Keratinocyte (primary cell): ENCODE results near the gene LRP1B. TPM values are rescaled to one million over a fixed set of nuclear protein-coding genes. Genes with fewer than 3 reads are reported as not detected.

Experiments
- DNase-seq: peaks from one replicate; pipeline ENCODE4 v3.0.0-alpha.2; 2011; ENCODE audit warnings: low read depth, missing footprints, low spot score
- FAIRE-seq: peaks from 2 replicates; lab custom pipeline; 2011; peaks lifted over from hg19 to GRCh38; lab: Jason Lieb, UNC
- H2AFZ ChIP-seq: 2 replicates; pipeline ENCODE4 v1.6.0; 2012; ENCODE audit warnings: low read length, control low read depth, inconsistent platforms; ENCODE audit not compliant: control insufficient read depth
- H3K27ac ChIP-seq: 2 replicates; pipeline ENCODE4 v1.5.1; 2011; ENCODE audit warnings: low read length; ENCODE audit not compliant: control insufficient read depth, insufficient read depth
- H3K27me3 ChIP-seq: 3 replicates; pipeline ENCODE4 v1.6.0; 2011; ENCODE audit warnings: low read length; ENCODE audit not compliant: control insufficient read depth, insufficient read depth; ENCODE audit errors: extremely low read depth
- H3K36me3 ChIP-seq, 2 experiments: 2 replicates in 1 of 2; 3 replicates in 1 of 2; pipeline ENCODE4 v1.5.1; 2011; ENCODE audit warnings: low read length in 2 of 2, mild to moderate bottlenecking in 1 of 2; ENCODE audit not compliant: control insufficient read depth in 2 of 2, insufficient read depth in 2 of 2; ENCODE audit errors: extremely low read depth in 1 of 2
- H3K4me1 ChIP-seq: 3 replicates; pipeline ENCODE4 v1.5.1; 2011; ENCODE audit warnings: low read length; ENCODE audit not compliant: control insufficient read depth, insufficient read depth; ENCODE audit errors: extremely low read depth
- H3K4me2 ChIP-seq: 3 replicates; pipeline ENCODE4 v1.6.0; 2011; ENCODE audit warnings: low read depth, low read length; ENCODE audit not compliant: control insufficient read depth, insufficient read depth; ENCODE audit errors: extremely low read depth
- H3K4me3 ChIP-seq, 3 experiments: fragments of 200-600 bp in 1 of 3; sonication (generic) in 1 of 3; 2 replicates in 2 of 3; 3 replicates in 1 of 3; pipeline ENCODE4 v1.5.1; 2011 to 2016; ENCODE audit warnings: low read length in 3 of 3, mild to moderate bottlenecking in 3 of 3, control low read depth in 2 of 3, inconsistent platforms in 1 of 3, low read depth in 1 of 3, mixed read lengths in 1 of 3, mixed run types in 1 of 3, moderate library complexity in 1 of 3; ENCODE audit not compliant: control insufficient read depth in 2 of 3, insufficient read depth in 2 of 3; ENCODE audit errors: extremely low read depth in 1 of 3
- H3K79me2 ChIP-seq: 2 replicates; pipeline ENCODE4 v1.6.0; 2012; ENCODE audit warnings: low read length; ENCODE audit not compliant: control insufficient read depth, insufficient read depth
- H3K9ac ChIP-seq: 3 replicates; pipeline ENCODE4 v1.6.0; 2011; ENCODE audit warnings: low read length; ENCODE audit not compliant: control insufficient read depth, insufficient read depth; ENCODE audit errors: extremely low read depth
- H3K9me1 ChIP-seq: 3 replicates; pipeline ENCODE4 v1.6.0; 2011; ENCODE audit warnings: low read length; ENCODE audit not compliant: control insufficient read depth, insufficient read depth; ENCODE audit errors: extremely low read depth
- H3K9me3 ChIP-seq: 2 replicates; pipeline ENCODE4 v1.5.1; 2012; ENCODE audit warnings: low read depth, low read length; ENCODE audit not compliant: control insufficient read depth
- H4K20me1 ChIP-seq: 3 replicates; pipeline ENCODE4 v1.6.0; 2011; ENCODE audit warnings: low read length; ENCODE audit not compliant: control insufficient read depth, insufficient read depth; ENCODE audit errors: extremely low read depth
- CTCF ChIP-seq, 3 experiments: IDR thresholded peaks in 1 of 3; conservative IDR thresholded peaks in 1 of 3; optimal IDR thresholded peaks in 1 of 3; 2 replicates in 2 of 3; 3 replicates in 1 of 3; pipeline versions ENCODE3 to v1.5.1; 2011; ENCODE audit warnings: low read length in 3 of 3, mild to moderate bottlenecking in 3 of 3, moderate library complexity in 2 of 3, control low read depth in 1 of 3, inconsistent platforms in 1 of 3; ENCODE audit not compliant: insufficient read depth in 2 of 3; ENCODE audit errors: extremely low read depth in 1 of 3
- EZH2 ChIP-seq: IDR thresholded peaks from one replicate; pipeline ENCODE4 v1.6.1; 2012; ENCODE audit warnings: inconsistent platforms, mild to moderate bottlenecking, low read length, moderate library complexity
- dilution Hi-C: fragments of 300-500 bp; cut with MboI; formaldehyde crosslinking; loops from one replicate; pipeline ENCODE4 v1.7.0; 2020; ENCODE audit warnings: low sequenced_read_pairs; ENCODE audit not compliant: extremely low pct_ligation_motif_present
- polyA plus RNA-seq, 5 experiments: library from polyadenylated mRNA; depleted of rRNA in 3 of 5; stranded (reverse) in 3 of 5; stranded (forward) in 1 of 5; unstranded in 1 of 5; fragments of >200 nt; gene quantifications; 1 replicate in 1 of 5; 2 replicates in 3 of 5; 3 replicates in 1 of 5; pipeline versions ENCODE4 v1.2.1 to v1.2.3, GENCODE V29; 2011 to 2012; ENCODE audit warnings: missing spikeins in 2 of 5, low read depth in 1 of 5, low replicate concordance in 1 of 5

Gene LRP1B
- polyA plus RNA-seq, 1 donor (not counting 4 experiments of a cell fraction or from before 2014, with no cell fraction given), result not detected

- H3K27me3 ChIP-seq, result no peaks in the 10 kb centered on the region
- dilution Hi-C loops, result no loop called here
- no peaks in the 10 kb centered on the region for H3K4me1 ChIP-seq
- H3K9me3 ChIP-seq, result no peaks in the 10 kb centered on the region
- no peaks in the 10 kb centered on the region for H3K79me2 ChIP-seq
- no peak for TF ChIP-seq EZH2
- no peaks in the 10 kb centered on the region for H3K36me3 ChIP-seq
- H3K4me3 ChIP-seq, result no peak overlapping the region
- H2AFZ ChIP-seq, result no peak overlapping the region
- no peaks in the 10 kb centered on the region for H3K9me1 ChIP-seq
- no peak overlapping the region for H3K4me2 ChIP-seq
- DNase-seq (no peak), FAIRE-seq (no peak)
- no peaks in the 10 kb centered on the region for H4K20me1 ChIP-seq
- no peak overlapping the region for H3K9ac ChIP-seq
- no peak overlapping the region for H3K27ac ChIP-seq
Observed at GRCh38 chr2:140353541-140353940, 1777.3 kb downstream of the LRP1B start.

- dilution Hi-C loops, result no loop called here
- Histone ChIP-seq H3K27me3 (no peaks in the 10 kb centered on the region), H3K4me1 (no peaks in the 10 kb centered on the region), H2AFZ (no peak overlapping the region), H3K9ac (no peak overlapping the region), H3K9me1 (no peaks in the 10 kb centered on the region), H3K36me3 (no peaks in the 10 kb centered on the region), H4K20me1 (no peaks in the 10 kb centered on the region), H3K27ac (no peak overlapping the region), H3K4me2 (no peak overlapping the region), H3K79me2 (no peaks in the 10 kb centered on the region), H3K4me3 (no peak overlapping the region), H3K9me3 (no peaks in the 10 kb centered on the region)
- no peak for DNase-seq
- FAIRE-seq, result no peak
- no peak for TF ChIP-seq CTCF (optimal IDR thresholded peaks at IDR 0.05 in 1 of 3, IDR thresholded peaks at IDR 0.05 in 1 of 3, conservative IDR thresholded peaks at IDR 0.05 in 1 of 3; ENCODE audit: extremely low read depth in 1 of 3, insufficient read depth in 2 of 3, low read length in 3 of 3)
- no peak for TF ChIP-seq EZH2
Observed at GRCh38 chr2:140351692-140352091, 1779.1 kb downstream of the LRP1B start.

- H4K20me1 ChIP-seq, result no peaks in the 10 kb centered on the region
- no peaks in the 10 kb centered on the region for H3K9me1 ChIP-seq
- no peaks in the 10 kb centered on the region for H3K9me3 ChIP-seq
- no peak for FAIRE-seq
- H2AFZ ChIP-seq, result no peak overlapping the region
- no peak overlapping the region for H3K9ac ChIP-seq
- H3K4me3 ChIP-seq, result no peak overlapping the region
- no peak for DNase-seq
- H3K4me2 ChIP-seq, result no peak overlapping the region
- no peaks in the 10 kb centered on the region for H3K4me1 ChIP-seq
- no peaks in the 10 kb centered on the region for H3K27me3 ChIP-seq
- dilution Hi-C loops, result no loop called here
- H3K36me3 ChIP-seq, result no peaks in the 10 kb centered on the region
- TF ChIP-seq CTCF (optimal IDR thresholded peaks at IDR 0.05 in 1 of 3, IDR thresholded peaks at IDR 0.05 in 1 of 3, conservative IDR thresholded peaks at IDR 0.05 in 1 of 3; ENCODE audit: extremely low read depth in 1 of 3, insufficient read depth in 2 of 3, low read length in 3 of 3) (no peak), EZH2 (no peak)
- no peaks in the 10 kb centered on the region for H3K79me2 ChIP-seq
- no peak overlapping the region for H3K27ac ChIP-seq
Observed at GRCh38 chr2:140349695-140350094, 1781.1 kb downstream of the LRP1B start.
